ENCODE measurements around the gene AQP10. TPM values are rescaled to one million over a fixed set of nuclear protein-coding genes. Genes with fewer than 3 reads are reported as not detected.
A peak's percentile ranks its signal among the peaks of the same experiment; 100 is the strongest.

AQP10 gene, protein sequence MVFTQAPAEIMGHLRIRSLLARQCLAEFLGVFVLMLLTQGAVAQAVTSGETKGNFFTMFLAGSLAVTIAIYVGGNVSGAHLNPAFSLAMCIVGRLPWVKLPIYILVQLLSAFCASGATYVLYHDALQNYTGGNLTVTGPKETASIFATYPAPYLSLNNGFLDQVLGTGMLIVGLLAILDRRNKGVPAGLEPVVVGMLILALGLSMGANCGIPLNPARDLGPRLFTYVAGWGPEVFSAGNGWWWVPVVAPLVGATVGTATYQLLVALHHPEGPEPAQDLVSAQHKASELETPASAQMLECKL
- not detected in 2 replicates for total RNA-seq

DNA sequence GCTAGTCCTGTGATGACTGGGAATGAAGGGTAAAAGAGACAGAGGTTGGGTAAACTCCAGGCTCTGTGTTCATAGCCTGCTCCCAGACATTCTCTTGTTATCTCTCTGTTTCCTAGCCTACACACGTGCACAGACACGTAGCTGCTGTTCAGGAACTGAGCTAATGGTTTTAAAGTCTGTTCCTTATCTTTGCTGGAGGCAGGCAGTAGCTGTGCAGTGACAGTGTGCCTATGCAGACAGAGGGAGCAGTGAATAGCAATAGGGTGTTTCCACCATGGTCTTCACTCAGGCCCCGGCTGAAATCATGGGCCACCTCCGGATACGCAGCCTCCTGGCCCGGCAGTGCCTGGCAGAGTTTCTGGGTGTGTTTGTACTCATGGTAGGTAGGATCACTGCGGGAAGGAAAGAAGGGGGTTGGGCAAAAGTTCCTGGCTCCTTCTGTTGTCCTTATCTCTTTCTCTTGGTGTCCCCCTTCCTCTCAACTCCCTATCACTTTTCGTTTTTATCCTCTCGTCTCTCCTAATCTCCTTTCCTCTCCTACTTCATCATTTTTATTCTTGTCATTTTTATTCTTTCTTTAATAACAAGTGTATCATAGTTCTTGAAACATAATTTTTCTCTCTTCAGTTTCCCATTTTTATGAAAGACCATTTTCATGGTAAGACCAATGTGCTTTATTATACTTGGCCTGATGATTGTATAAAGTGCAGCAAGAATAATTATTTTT, at the start of gene AQP10:
Gene AQP10, plus strand, starts transcription at position 212 of the 727 bp plus-strand sequence. Its CDS starts 63 bp downstream, at position 275.
- Histone ChIP-seq H3K4me3 (ENCODE audit: insufficient read depth, low read length) (no peak within 1 kb of the TSS), H3K36me3 (ENCODE audit: insufficient read depth, low read length) (no peaks in the 10 kb centered on the region), H4K20me1 (ENCODE audit: insufficient read depth, low read length) (no peaks in the 10 kb centered on the region), H3K27me3 (ENCODE audit: insufficient read depth, low read length) (peaks cover 15% of the 10 kb centered on the region), H3K4me1 (ENCODE audit: insufficient read depth, low read length) (no peaks in the 10 kb centered on the region), H2AFZ (ENCODE audit: low read length) (no peak within 1 kb of the TSS), H3K4me2 (ENCODE audit: insufficient read depth, low read length) (no peak within 1 kb of the TSS), H3K9me3 (ENCODE audit: low read depth, low read length) (no peaks in the 10 kb centered on the region), H3K79me2 (ENCODE audit: insufficient read depth, low read length) (no peaks in the 10 kb centered on the region), H3K27ac (ENCODE audit: low read depth, low read length) (no peak within 1 kb of the TSS)
- DNase-seq (ENCODE audit: insufficient read length, low spot score, missing footprints): no peak
- TF ChIP-seq, protein P1, sequence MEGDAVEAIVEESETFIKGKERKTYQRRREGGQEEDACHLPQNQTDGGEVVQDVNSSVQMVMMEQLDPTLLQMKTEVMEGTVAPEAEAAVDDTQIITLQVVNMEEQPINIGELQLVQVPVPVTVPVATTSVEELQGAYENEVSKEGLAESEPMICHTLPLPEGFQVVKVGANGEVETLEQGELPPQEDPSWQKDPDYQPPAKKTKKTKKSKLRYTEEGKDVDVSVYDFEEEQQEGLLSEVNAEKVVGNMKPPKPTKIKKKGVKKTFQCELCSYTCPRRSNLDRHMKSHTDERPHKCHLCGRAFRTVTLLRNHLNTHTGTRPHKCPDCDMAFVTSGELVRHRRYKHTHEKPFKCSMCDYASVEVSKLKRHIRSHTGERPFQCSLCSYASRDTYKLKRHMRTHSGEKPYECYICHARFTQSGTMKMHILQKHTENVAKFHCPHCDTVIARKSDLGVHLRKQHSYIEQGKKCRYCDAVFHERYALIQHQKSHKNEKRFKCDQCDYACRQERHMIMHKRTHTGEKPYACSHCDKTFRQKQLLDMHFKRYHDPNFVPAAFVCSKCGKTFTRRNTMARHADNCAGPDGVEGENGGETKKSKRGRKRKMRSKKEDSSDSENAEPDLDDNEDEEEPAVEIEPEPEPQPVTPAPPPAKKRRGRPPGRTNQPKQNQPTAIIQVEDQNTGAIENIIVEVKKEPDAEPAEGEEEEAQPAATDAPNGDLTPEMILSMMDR (IDR thresholded peaks at IDR 0.05; ENCODE audit: extremely low read depth, low read depth, low read length): no peak

DNA sequence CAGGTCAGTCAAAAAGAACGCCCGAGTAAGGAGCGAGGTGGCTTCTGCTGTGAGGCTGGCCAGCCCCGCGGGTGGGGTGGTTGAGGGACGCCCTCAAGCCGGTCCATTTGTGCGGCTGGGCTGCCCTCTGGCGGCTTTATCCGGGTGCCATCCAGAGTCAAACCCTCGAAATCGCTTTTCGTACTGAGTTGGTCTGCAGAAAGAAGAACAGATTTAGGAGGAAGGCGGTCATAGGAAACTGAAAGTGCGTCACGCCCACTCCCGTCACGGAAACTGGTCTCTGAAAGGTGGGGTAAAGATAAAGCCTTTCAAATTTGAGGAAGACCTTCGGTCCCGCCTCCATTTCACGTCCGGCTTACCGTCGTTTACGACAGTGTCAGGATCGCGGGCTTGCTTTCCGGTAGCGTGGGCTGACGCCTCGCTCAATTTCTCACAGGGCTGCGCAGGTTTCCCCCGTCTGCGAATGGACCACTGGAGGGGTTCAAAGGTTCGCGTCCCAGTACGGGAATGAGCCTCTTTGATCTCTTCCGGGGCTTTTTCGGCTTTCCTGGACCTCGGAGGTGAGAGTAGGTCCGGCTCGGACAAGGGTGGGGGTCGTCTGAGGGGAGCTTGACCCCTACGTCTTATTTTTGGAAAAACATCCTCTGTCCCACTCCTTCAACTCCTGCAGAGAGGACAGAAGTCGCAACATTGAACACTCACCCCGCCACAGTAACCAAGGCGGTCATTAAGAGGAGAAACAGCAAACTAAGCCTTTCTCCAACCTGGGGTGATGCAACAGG, 48.5 kb upstream of the AQP10 start, which contains the start of gene HAX1:
Gene HAX1, plus strand, starts transcription at position 413 of the 782 bp plus-strand sequence. Its CDS starts 95 bp downstream, at position 508.
- Histone ChIP-seq H3K27ac (ENCODE audit: low read depth, low read length) (peak within 1 kb of the TSS; percentile 94), H3K27me3 (ENCODE audit: insufficient read depth, low read length) (no peaks in the 10 kb centered on the region), H3K9me3 (ENCODE audit: low read depth, low read length) (no peaks in the 10 kb centered on the region), H3K4me2 (ENCODE audit: insufficient read depth, low read length) (peak within 1 kb of the TSS; percentile 95), H2AFZ (ENCODE audit: low read length) (peak within 1 kb of the TSS; percentile 91), H4K20me1 (ENCODE audit: insufficient read depth, low read length) (no peaks in the 10 kb centered on the region), H3K4me3 (ENCODE audit: insufficient read depth, low read length) (peak within 1 kb of the TSS; percentile 96), H3K4me1 (ENCODE audit: insufficient read depth, low read length) (peaks cover 16% of the 10 kb centered on the region), H3K36me3 (ENCODE audit: insufficient read depth, low read length) (peaks cover 43% of the 10 kb centered on the region), H3K79me2 (ENCODE audit: insufficient read depth, low read length) (peaks cover 14% of the 10 kb centered on the region)
- TF ChIP-seq, protein P1 (IDR thresholded peaks at IDR 0.05; ENCODE audit: extremely low read depth, low read depth, low read length): peak; percentile 85
- DNase-seq (ENCODE audit: insufficient read length, low spot score, missing footprints): peak; percentile 96

DNA sequence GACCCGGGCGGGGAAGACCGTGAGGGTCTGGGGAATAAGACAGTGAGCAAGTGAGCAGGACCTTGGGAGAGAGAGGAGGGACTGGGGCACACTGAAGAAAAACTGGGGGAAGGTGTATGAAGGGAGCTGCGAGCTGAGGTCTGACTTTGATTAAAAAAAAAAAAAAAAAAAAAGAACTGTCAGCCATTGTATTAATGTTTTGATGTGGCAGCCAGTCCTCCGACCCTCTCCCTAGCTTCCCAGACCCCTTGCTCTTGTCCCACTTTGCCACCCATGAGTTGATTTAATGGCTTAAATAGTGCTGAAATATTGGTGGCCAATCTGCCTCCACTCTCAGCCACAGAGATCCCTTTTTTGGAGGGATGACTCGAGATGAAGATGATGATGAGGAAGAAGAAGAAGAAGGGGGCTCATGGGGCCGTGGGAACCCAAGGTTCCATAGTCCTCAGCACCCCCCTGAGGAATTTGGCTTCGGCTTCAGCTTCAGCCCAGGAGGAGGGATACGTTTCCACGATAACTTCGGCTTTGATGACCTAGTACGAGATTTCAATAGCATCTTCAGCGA, 47.8 kb upstream of the AQP10 start:
- H4K20me1 ChIP-seq (ENCODE audit: insufficient read depth, low read length): no peaks in the 10 kb centered on the region
- no peaks in the 10 kb centered on the region for H3K27me3 ChIP-seq (ENCODE audit: insufficient read depth, low read length)
- DNase-seq (ENCODE audit: insufficient read length, low spot score, missing footprints): no peak
- H3K9me3 ChIP-seq (ENCODE audit: low read depth, low read length): no peaks in the 10 kb centered on the region
- peaks cover 41% of the 10 kb centered on the region for H3K36me3 ChIP-seq (ENCODE audit: insufficient read depth, low read length)
- TF ChIP-seq, protein P1 (IDR thresholded peaks at IDR 0.05; ENCODE audit: extremely low read depth, low read depth, low read length): no peak
- peaks cover 16% of the 10 kb centered on the region for H3K4me1 ChIP-seq (ENCODE audit: insufficient read depth, low read length)
- peak overlapping the region; percentile 96 for H3K4me3 ChIP-seq (ENCODE audit: insufficient read depth, low read length)
- H3K27ac ChIP-seq (ENCODE audit: low read depth, low read length): peak overlapping the region; percentile 94
- H3K79me2 ChIP-seq (ENCODE audit: insufficient read depth, low read length): peaks cover 14% of the 10 kb centered on the region
- peak overlapping the region; percentile 91 for H2AFZ ChIP-seq (ENCODE audit: low read length)
- H3K4me2 ChIP-seq (ENCODE audit: insufficient read depth, low read length): peak overlapping the region; percentile 95

All from osteoblast (primary cell).